GM12878 (cell line): ENCODE measurements around the gene ABHD18. TPM values are rescaled to one million over a fixed set of nuclear protein-coding genes. Genes with fewer than 3 reads are reported as not detected.
"Not testable (repeated sequence)": the region's sequence is repeated elsewhere in the genome, so short reads cannot be mapped to it uniquely, and the experiment has no call there.

Experiments
- ATAC-seq: fragments of 200-7000 bp; cut with Tn5 transposase; 3 replicates; pipeline ENCODE4 v1.9.1; 2020; ENCODE audit warnings: mild to moderate bottlenecking, moderate library complexity
- BruUV-seq: library from RNA; stranded (reverse); fragments of 400-500 nt; replicated peaks from 2 replicates; lab custom pipeline; 2021; lab: Mats Ljungman, UMichigan
- CTCF ChIA-PET: fragments of 300-600 bp; sonication (Branson Sonifier 250); formaldehyde crosslinking; extraction: SDS; loops from one replicate; lab custom pipeline; 2021; ENCODE audit warnings: inconsistent platforms; lab: Yijun Ruan, JAX
- POLR2A ChIA-PET: fragments of 350-600 bp; formaldehyde crosslinking; extraction: SDS; loops from one replicate; lab custom pipeline; 2021; ENCODE audit warnings: inconsistent platforms; lab: Charles Lee
- RAD21 ChIA-PET: fragments of 300-600 bp; sonication (Branson Sonifier 250); formaldehyde crosslinking; loops from one replicate; lab custom pipeline; 2023; ENCODE audit warnings: antibody characterized with exemption; ENCODE audit not compliant: unreplicated experiment; lab: Charles Lee
- SMC1A ChIA-PET: fragments of 300-600 bp; sonication (Branson Sonifier 250); formaldehyde crosslinking; loops from one replicate; lab custom pipeline; 2023; ENCODE audit not compliant: unreplicated experiment, uncharacterized antibody; lab: Charles Lee
- DNase-seq: peaks from one replicate; pipeline ENCODE4 v3.0.0-alpha.2; 2011; ENCODE audit warnings: low read depth, low spot score
- FAIRE-seq: peaks from 3 replicates; lab custom pipeline; 2011; peaks lifted over from hg19 to GRCh38; lab: Jason Lieb, UNC
- H2AFZ ChIP-seq: 2 replicates; pipeline ENCODE4 v1.6.0; 2011; ENCODE audit warnings: low read depth, low read length, control low read depth; ENCODE audit not compliant: control insufficient read depth
- H3K27ac ChIP-seq: 2 replicates; pipeline ENCODE4 v1.5.1; 2011; ENCODE audit warnings: control low read depth; ENCODE audit not compliant: control insufficient read depth, insufficient read depth
- H3K27me3 ChIP-seq, 2 experiments: replicated peaks in 1 of 2; 2 replicates each; pipeline versions ENCODE4 v1.6.0 to v1.6.1; 2011; ENCODE audit warnings: low read length in 1 of 2; ENCODE audit not compliant: control insufficient read depth in 2 of 2, insufficient read depth in 2 of 2
- H3K36me3 ChIP-seq, 2 experiments: 2 replicates each; pipeline ENCODE4 v1.5.1; 2011; ENCODE audit warnings: low read length in 1 of 2; ENCODE audit not compliant: control insufficient read depth in 2 of 2, insufficient read depth in 2 of 2
- H3K4me1 ChIP-seq: 2 replicates; pipeline ENCODE4 v1.6.1; 2011; ENCODE audit warnings: mild to moderate bottlenecking, low read length, moderate library complexity, mixed read lengths; ENCODE audit not compliant: control insufficient read depth, insufficient read depth
- H3K4me2 ChIP-seq: 2 replicates; pipeline ENCODE4 v1.6.0; 2011; ENCODE audit warnings: control low read depth; ENCODE audit not compliant: control insufficient read depth, insufficient read depth
- H3K4me3 ChIP-seq: fragments of 200-600 bp; sonication (generic); 2 replicates; pipeline ENCODE4 v1.5.1; 2016
- H3K79me2 ChIP-seq: 2 replicates; pipeline ENCODE4 v1.6.0; 2011; ENCODE audit warnings: low read length; ENCODE audit not compliant: control insufficient read depth, insufficient read depth
- H3K9ac ChIP-seq: 2 replicates; pipeline ENCODE4 v1.8.0; 2011; ENCODE audit warnings: low read length, control low read depth, mixed read lengths; ENCODE audit not compliant: control insufficient read depth, insufficient read depth
- H3K9me3 ChIP-seq: replicated peaks from 3 replicates; pipeline ENCODE4 v1.5.1; 2011; ENCODE audit warnings: mild to moderate bottlenecking, low read length; ENCODE audit not compliant: control insufficient read depth, insufficient read depth
- H4K20me1 ChIP-seq: 2 replicates; pipeline ENCODE4 v1.6.0; 2011; ENCODE audit not compliant: control insufficient read depth, insufficient read depth
- CTCF ChIP-seq, 3 experiments: IDR thresholded peaks in 2 of 3; conservative IDR thresholded peaks in 1 of 3; 2 replicates each; pipeline ENCODE4 v1.5.1; 2011; ENCODE audit warnings: low read depth in 3 of 3, low read length in 3 of 3, mild to moderate bottlenecking in 3 of 3, control low read depth in 2 of 3, moderate library complexity in 2 of 3, inconsistent platforms in 1 of 3, mixed read lengths in 1 of 3; ENCODE audit not compliant: control insufficient read depth in 2 of 3, insufficient read depth in 1 of 3; ENCODE audit errors: extremely low read depth in 1 of 3
- ZNF384 ChIP-seq: IDR thresholded peaks from 2 replicates; pipeline ENCODE4 v1.6.1; 2012; ENCODE audit warnings: low read depth, mild to moderate bottlenecking, low read length, improper control_type of control experiment, borderline replicate concordance
- WGBS: methylation state at CpG from one replicate; pipeline ENCODE4 v1.1.6; 2016; ENCODE audit warnings: low lambda C conversion rate; ENCODE audit not compliant: insufficient replicate concordance, insufficient coverage; ENCODE audit errors: missing lambda C conversion rate; 5-methylcytosine and 5-hydroxymethylcytosine counted together
- in situ Hi-C: fragments of 300-500 bp; cut with MboI; formaldehyde crosslinking; loops from 9 replicates; pipeline ENCODE4 v1.14.3; 2018; ENCODE audit warnings: mixed read lengths
- intact Hi-C: fragments of 100-400 bp; cut with micrococcal nuclease; formaldehyde crosslinking; loops from one replicate; pipeline ENCODE4 v1.14.2; 2022; ENCODE audit not compliant: unreplicated experiment
- polyA plus RNA-seq, 11 experiments: library from polyadenylated mRNA; depleted of rRNA in 4 of 11; unstranded in 6 of 11; stranded (reverse) in 5 of 11; fragments of >200 nt; fragmentation: Nextera tagmentation in 4 of 11; fragmentation: Illumina TruSeq in 1 of 11; extraction: Ambion mirVana in 4 of 11; extraction: Trizol in 1 of 11; gene quantifications; 1 replicate in 1 of 11; 2 replicates in 10 of 11; pipeline versions ENCODE4 v1.2.1 to v1.2.3, GENCODE V29; 2011 to 2016; ENCODE audit warnings: inconsistent platforms in 2 of 11, missing spikeins in 2 of 11, low read depth in 1 of 11
- total RNA-seq, 4 experiments: library from RNA; depleted of rRNA in 3 of 4; stranded (reverse); fragments of >200 nt in 3 of 4; fragmentation: Illumina TruSeq in 1 of 4; extraction: Trizol in 1 of 4; gene quantifications; 2 replicates each; pipeline versions ENCODE4 v1.2.1 to v1.2.3, GENCODE V29; 2013 to 2021

ABHD18 gene
- total and polyA plus RNA-seq, 10 of the 15 experiments (the other 5 are each of a cell fraction or from before 2014, with no cell fraction given): 3.4 to 13.5 (median 9.6) TPM

- ATAC-seq: 0 out of 3 replicates have a peak, but pooled peaks have one; percentile 21
Observed at GRCh38 chr4:128051229-128051628, 86.0 kb downstream of the ABHD18 start.

GRCh38 chr4:128054907-128055306 lies 89.7 kb downstream of the ABHD18 start:
- H3K79me2 ChIP-seq, in situ Hi-C loops, H3K4me1 ChIP-seq, BruUV-seq, H3K36me3 ChIP-seq, H3K4me3 ChIP-seq, H3K4me2 ChIP-seq, DNase-seq, FAIRE-seq, H3K9ac ChIP-seq, H3K9me3 ChIP-seq, CTCF ChIA-PET, H3K27me3 ChIP-seq, SMC1A ChIA-PET, RAD21 ChIA-PET, H3K27ac ChIP-seq, H2AFZ ChIP-seq, POLR2A ChIA-PET, H4K20me1 ChIP-seq, ATAC-seq: not testable (repeated sequence)
- WGBS: 72% methylated on average over 9 of the region's 9 CpGs
- intact Hi-C loops: loop anchor here (5.0 kb wide), 1 partner anchor 448 kb away; no protein-coding TSS in a partner anchor

More at GRCh38 chr4:128051229-128051628, 86.0 kb downstream of the ABHD18 start:
- H3K4me2 ChIP-seq, in situ Hi-C loops, H4K20me1 ChIP-seq, FAIRE-seq, BruUV-seq, H2AFZ ChIP-seq, H3K27ac ChIP-seq, H3K79me2 ChIP-seq, DNase-seq, H3K9ac ChIP-seq, H3K4me3 ChIP-seq, H3K27me3 ChIP-seq, H3K36me3 ChIP-seq, H3K4me1 ChIP-seq, H3K9me3 ChIP-seq: not testable (repeated sequence)
- WGBS: 48% methylated on average over 10 of the region's 10 CpGs
- CTCF ChIA-PET: interaction anchor here (0.7 to 2.0 kb wide), 6 partner anchors 161 to 513 kb away, joined by 3 to 12 read pairs (median 3); partner anchors contain the start of gene PLK4
- RAD21 ChIA-PET: interaction anchor here (0.7 to 1.0 kb wide), 4 partner anchors 18 to 444 kb away, joined by 3 to 4 read pairs (median 3); no protein-coding TSS in a partner anchor
- SMC1A ChIA-PET: interaction anchor here (0.6 to 2.5 kb wide), 9 partner anchors 83 to 444 kb away, joined by 3 to 9 read pairs (median 3); no protein-coding TSS in a partner anchor
- intact Hi-C loops: loop anchor here (5.0 kb wide), 1 partner anchor 444 kb away; no protein-coding TSS in a partner anchor
- TF ChIP-seq CTCF (IDR thresholded peaks at IDR 0.05 in 2 of 3, conservative IDR thresholded peaks at IDR 0.05 in 1 of 3; ENCODE audit: control insufficient read depth in 2 of 3, extremely low read depth in 1 of 3, insufficient read depth in 1 of 3, low read depth in 3 of 3, low read length in 3 of 3) (0 out of 6 replicates have a peak, but pooled peaks of 1 of the 3 experiments have one; percentile 24), ZNF384 (0 out of 2 replicates have a peak, but pooled peaks have one; percentile 32)
- POLR2A ChIA-PET: interaction anchor here (0.6 to 0.7 kb wide), 2 partner anchors 9 to 65 kb away, joined by 3 to 4 read pairs; no protein-coding TSS in a partner anchor

- 78% methylated on average over 10 of the region's 10 CpGs for WGBS
- ChIA-PET CTCF (interaction anchor here (0.5 kb wide), 1 partner anchor 11 kb away, joined by 8 read pairs; no protein-coding TSS in a partner anchor), SMC1A (interaction anchor here (1.0 kb wide), 2 partner anchors 19 to 57 kb away, joined by 3 to 4 read pairs; no protein-coding TSS in a partner anchor), POLR2A (interaction anchor here (0.6 kb wide), 1 partner anchor 91 kb away, joined by 3 read pairs; the partner anchor contains the start of genes ABHD18 and MFSD8)
- BruUV-seq, H3K79me2 ChIP-seq, H3K9ac ChIP-seq, H3K4me2 ChIP-seq, intact Hi-C loops, FAIRE-seq, DNase-seq, ATAC-seq, H3K9me3 ChIP-seq, RAD21 ChIA-PET, H3K36me3 ChIP-seq, H4K20me1 ChIP-seq, in situ Hi-C loops, H3K27ac ChIP-seq, H3K4me3 ChIP-seq, H3K27me3 ChIP-seq, H2AFZ ChIP-seq, H3K4me1 ChIP-seq: not testable (repeated sequence)
Observed at GRCh38 chr4:128055441-128056206, 90.4 kb downstream of the ABHD18 start.
